H1 (cell line): ENCODE data around the gene SPATA13.
"Not testable (repeated sequence)": the region's sequence is repeated elsewhere in the genome, so short reads cannot be mapped to it uniquely, and the experiment has no call there.

Experiments
- HDAC2 ChIP-seq, 2 experiments: fragments of 300-600 bp in 1 of 2; sonication (generic) in 1 of 2; IDR thresholded peaks; 2 replicates each; pipeline ENCODE4 v1.6.1; 2011 to 2012; ENCODE audit warnings: low read depth in 2 of 2, low read length in 2 of 2, mild to moderate bottlenecking in 2 of 2, moderate library complexity in 2 of 2, borderline replicate concordance in 1 of 2, inconsistent platforms in 1 of 2
- KDM1A ChIP-seq: fragments of 200-600, 300-600 bp; sonication (generic); IDR thresholded peaks from 2 replicates; pipeline ENCODE4 v1.7.1; 2016; ENCODE audit warnings: mild to moderate bottlenecking, low read length, borderline replicate concordance
- POLR2AphosphoS5 ChIP-seq: IDR thresholded peaks from 2 replicates; pipeline ENCODE4 v1.6.1; 2011; ENCODE audit warnings: low read depth, low read length
- TF ChIP-seq, protein P1 (sequence below): IDR thresholded peaks from 2 replicates; pipeline ENCODE4 v1.6.1; 2011; ENCODE audit warnings: low read depth, mild to moderate bottlenecking, low read length; ENCODE audit not compliant: insufficient read depth
- TF ChIP-seq, protein P2 (sequence below), 3 experiments: IDR thresholded peaks; 1 replicate in 2 of 3; 2 replicates in 1 of 3; pipeline versions ENCODE4 v1.5.1 to v1.6.1; 2011; ENCODE audit warnings: low read length in 3 of 3, mild to moderate bottlenecking in 3 of 3, inconsistent platforms in 2 of 3, low read depth in 1 of 3, moderate library complexity in 1 of 3; ENCODE audit not compliant: insufficient read depth in 1 of 3; ENCODE audit errors: control extremely low read depth in 1 of 3

GRCh38 chr13:24327598-24327997, 167.1 kb downstream of the SPATA13 start:
- not testable (repeated sequence) for TF ChIP-seq KDM1A; HDAC2 (IDR thresholded peaks at IDR 0.05; ENCODE audit: borderline replicate concordance in 1 of 2, low read depth in 2 of 2, low read length in 2 of 2); POLR2AphosphoS5
- TF ChIP-seq, protein P1, sequence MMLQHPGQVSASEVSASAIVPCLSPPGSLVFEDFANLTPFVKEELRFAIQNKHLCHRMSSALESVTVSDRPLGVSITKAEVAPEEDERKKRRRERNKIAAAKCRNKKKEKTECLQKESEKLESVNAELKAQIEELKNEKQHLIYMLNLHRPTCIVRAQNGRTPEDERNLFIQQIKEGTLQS: not testable (repeated sequence)
- TF ChIP-seq, protein P2, sequence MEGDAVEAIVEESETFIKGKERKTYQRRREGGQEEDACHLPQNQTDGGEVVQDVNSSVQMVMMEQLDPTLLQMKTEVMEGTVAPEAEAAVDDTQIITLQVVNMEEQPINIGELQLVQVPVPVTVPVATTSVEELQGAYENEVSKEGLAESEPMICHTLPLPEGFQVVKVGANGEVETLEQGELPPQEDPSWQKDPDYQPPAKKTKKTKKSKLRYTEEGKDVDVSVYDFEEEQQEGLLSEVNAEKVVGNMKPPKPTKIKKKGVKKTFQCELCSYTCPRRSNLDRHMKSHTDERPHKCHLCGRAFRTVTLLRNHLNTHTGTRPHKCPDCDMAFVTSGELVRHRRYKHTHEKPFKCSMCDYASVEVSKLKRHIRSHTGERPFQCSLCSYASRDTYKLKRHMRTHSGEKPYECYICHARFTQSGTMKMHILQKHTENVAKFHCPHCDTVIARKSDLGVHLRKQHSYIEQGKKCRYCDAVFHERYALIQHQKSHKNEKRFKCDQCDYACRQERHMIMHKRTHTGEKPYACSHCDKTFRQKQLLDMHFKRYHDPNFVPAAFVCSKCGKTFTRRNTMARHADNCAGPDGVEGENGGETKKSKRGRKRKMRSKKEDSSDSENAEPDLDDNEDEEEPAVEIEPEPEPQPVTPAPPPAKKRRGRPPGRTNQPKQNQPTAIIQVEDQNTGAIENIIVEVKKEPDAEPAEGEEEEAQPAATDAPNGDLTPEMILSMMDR (IDR thresholded peaks at IDR 0.05; ENCODE audit: control extremely low read depth in 1 of 3, insufficient read depth in 1 of 3, low read depth in 1 of 3, low read length in 3 of 3): not testable (repeated sequence)
